ENCODE results near the gene SWT1. TPM values are rescaled to one million over a fixed set of nuclear protein-coding genes. Genes with fewer than 3 reads are reported as not detected.

SWT1 gene
- total and polyA plus RNA-seq, 9 of the 15 experiments (the other 6 are each of a cell fraction or from before 2014, with no cell fraction given): 1.5 to 3.4 (median 2.3) TPM

DNA sequence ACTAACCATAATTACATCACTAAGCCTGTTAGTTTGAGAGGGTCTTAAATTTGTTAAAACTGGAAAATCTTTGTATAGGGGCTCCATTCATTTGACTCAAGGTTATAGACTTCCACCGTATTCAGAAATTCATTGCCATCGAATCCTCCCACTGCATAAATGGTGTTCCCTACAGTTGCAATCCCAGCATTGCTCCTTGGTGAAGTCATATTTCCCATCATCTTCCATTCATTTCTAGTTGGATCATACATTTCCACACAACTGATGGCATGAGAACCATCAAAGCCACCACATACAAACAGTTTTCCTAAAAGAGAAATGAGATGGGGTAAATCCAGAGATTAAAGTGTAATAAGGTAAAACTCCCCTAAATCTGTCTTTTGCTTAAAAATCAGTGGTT, 141.0 kb downstream of the SWT1 start (continued):
- TF ChIP-seq PRMT5 (CRISPR knock-in tag; IDR thresholded peaks at IDR 0.05): no peak
- no peak for TF ChIP-seq ZNF75A (CRISPR knock-in tag; IDR thresholded peaks at IDR 0.05)
- TF ChIP-seq, protein P1, sequence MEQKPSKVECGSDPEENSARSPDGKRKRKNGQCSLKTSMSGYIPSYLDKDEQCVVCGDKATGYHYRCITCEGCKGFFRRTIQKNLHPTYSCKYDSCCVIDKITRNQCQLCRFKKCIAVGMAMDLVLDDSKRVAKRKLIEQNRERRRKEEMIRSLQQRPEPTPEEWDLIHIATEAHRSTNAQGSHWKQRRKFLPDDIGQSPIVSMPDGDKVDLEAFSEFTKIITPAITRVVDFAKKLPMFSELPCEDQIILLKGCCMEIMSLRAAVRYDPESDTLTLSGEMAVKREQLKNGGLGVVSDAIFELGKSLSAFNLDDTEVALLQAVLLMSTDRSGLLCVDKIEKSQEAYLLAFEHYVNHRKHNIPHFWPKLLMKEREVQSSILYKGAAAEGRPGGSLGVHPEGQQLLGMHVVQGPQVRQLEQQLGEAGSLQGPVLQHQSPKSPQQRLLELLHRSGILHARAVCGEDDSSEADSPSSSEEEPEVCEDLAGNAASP (IDR thresholded peaks at IDR 0.05): no peak

- CTCF ChIA-PET (ENCODE audit: low intra/inter-chr PET ratio): no interaction called here
- no peak for FAIRE-seq
- no peak overlapping the region for H2AFZ ChIP-seq (ENCODE audit: low read depth, low read length)
- in situ Hi-C loops (cut with MboI) (no loop called here), intact Hi-C loops (cut with micrococcal nuclease) (no loop called here)
- no peaks in the 10 kb centered on the region for H3K9me3 ChIP-seq (replicated peaks; ENCODE audit: control insufficient read depth, insufficient read depth, low read depth, low read length)
- H4K20me1 ChIP-seq (replicated peaks; ENCODE audit: control insufficient read depth, insufficient read depth, low read length): no peaks in the 10 kb centered on the region
- 92% methylated on average over 6 of the region's 6 CpGs for WGBS (ENCODE audit: insufficient coverage, low coverage, missing lambda C conversion rate)
- DNase-seq (ENCODE audit: extremely low read depth in 1 of 4, low spot score in 3 of 4): no peak
- no peaks in the 10 kb centered on the region for H3K27me3 ChIP-seq (ENCODE audit: control insufficient read depth in 2 of 2, insufficient read depth in 2 of 2, low read length in 2 of 2)
- no peaks in the 10 kb centered on the region for H3K9me1 ChIP-seq (ENCODE audit: control insufficient read depth, insufficient read depth, low read length)
- no peak for ATAC-seq
- BruUV-seq (replicated peaks): no TSS peak
- no peak overlapping the region for H3K4me2 ChIP-seq (ENCODE audit: insufficient read depth, low read length)
- no peaks in the 10 kb centered on the region for H3K79me2 ChIP-seq (ENCODE audit: control insufficient read depth, insufficient read depth, low read length)
- H3K4me3 ChIP-seq: no peak overlapping the region
- POLR2A ChIA-PET: interaction anchor here (1.4 to 2.1 kb wide), 2 partner anchors 14 to 15 kb away, joined by 4 to 11 read pairs; no protein-coding TSS in a partner anchor
- peak; percentile 98 for TF ChIP-seq NFIC (IDR thresholded peaks at IDR 0.05)
- no peak for TF ChIP-seq ZNF197 (CRISPR knock-in tag; IDR thresholded peaks at IDR 0.05; ENCODE audit: low read depth)
- TF ChIP-seq NFIX (CRISPR knock-in tag; IDR thresholded peaks at IDR 0.05; ENCODE audit: low read depth): peak; percentile 83
- no peak for TF ChIP-seq HDAC8 (tag; IDR thresholded peaks at IDR 0.05)
- H3K27ac ChIP-seq (ENCODE audit: extremely low read depth, low read depth, low read length): no peak overlapping the region
- H3K4me1 ChIP-seq (replicated peaks in 1 of 2; ENCODE audit: control insufficient read depth in 2 of 2, insufficient read depth in 2 of 2, low read length in 2 of 2): no peaks in the 10 kb centered on the region
- H3K36me3 ChIP-seq (ENCODE audit: control insufficient read depth, insufficient read depth, low read length): peaks cover 100% of the 10 kb centered on the region
- no peak overlapping the region for H3K9ac ChIP-seq (ENCODE audit: insufficient read depth in 1 of 2, low read depth in 2 of 2, low read length in 2 of 2)
These were observed 143.2 kb downstream of the SWT1 start for GRCh38 chr1:185300152-185300551.
